CD14-positive monocyte (primary cell): Measurements from ENCODE around the gene PFKP. TPM values are rescaled to one million over a fixed set of nuclear protein-coding genes. Genes with fewer than 3 reads are reported as not detected.

Source experiments
- DNase-seq, 3 donors: peaks; one replicate each; pipeline ENCODE4 v3.0.0-alpha.2; 2011 to 2022
- H2AFZ ChIP-seq: 2 replicates; pipeline ENCODE4 v1.6.0; 2012; ENCODE audit warnings: mild to moderate bottlenecking, low read depth, low read length, inconsistent platforms; ENCODE audit not compliant: insufficient read depth, poor library complexity, severe bottlenecking
- H3K27ac ChIP-seq, 2 donors: 1 replicate in 1 of 2; 2 replicates in 1 of 2; pipeline ENCODE4 v1.5.1; 2012 to 2013; ENCODE audit warnings: low read length in 2 of 2, control low read depth in 1 of 2, inconsistent platforms in 1 of 2, low read depth in 1 of 2, mild to moderate bottlenecking in 1 of 2
- H3K27me3 ChIP-seq, 2 donors: one replicate each; pipeline versions ENCODE4 v1.6.0 to v1.6.1; 2011 to 2013; ENCODE audit warnings: low read length in 2 of 2; ENCODE audit not compliant: control insufficient read depth in 2 of 2, insufficient read depth in 2 of 2
- H3K36me3 ChIP-seq, 2 donors: replicated peaks in 1 of 2; 1 replicate in 1 of 2; 2 replicates in 1 of 2; pipeline versions ENCODE4 v1.5.1 to v1.6.1; 2012 to 2013; ENCODE audit warnings: low read length in 2 of 2, control low read depth in 1 of 2, inconsistent platforms in 1 of 2, mild to moderate bottlenecking in 1 of 2; ENCODE audit not compliant: insufficient read depth in 2 of 2, control insufficient read depth in 1 of 2
- H3K4me1 ChIP-seq, 2 donors: 1 replicate in 1 of 2; 2 replicates in 1 of 2; pipeline versions ENCODE4 v1.5.1 to v1.6.1; 2012 to 2013; ENCODE audit warnings: low read length in 2 of 2, control low read depth in 1 of 2, inconsistent platforms in 1 of 2, mild to moderate bottlenecking in 1 of 2, moderate library complexity in 1 of 2; ENCODE audit not compliant: insufficient read depth in 2 of 2, control insufficient read depth in 1 of 2
- H3K4me2 ChIP-seq: replicated peaks from 2 replicates; pipeline ENCODE3; 2012; ENCODE audit warnings: low read length, moderate library complexity, mild to moderate bottlenecking; ENCODE audit not compliant: poor library complexity, severe bottlenecking; ENCODE audit errors: extremely low read depth
- H3K4me3 ChIP-seq, 3 experiments: fragments of 200-600 bp in 1 of 3; sonication (generic) in 1 of 3; replicated peaks in 1 of 3; 1 replicate in 2 of 3; 2 replicates in 1 of 3; pipeline ENCODE4 v1.5.1; 2011 to 2013; ENCODE audit warnings: low read length in 3 of 3, mild to moderate bottlenecking in 3 of 3, control low read depth in 2 of 3, low read depth in 2 of 3, inconsistent platforms in 1 of 3, moderate library complexity in 1 of 3
- H3K79me2 ChIP-seq: 2 replicates; pipeline ENCODE4 v1.6.0; 2012; ENCODE audit warnings: mild to moderate bottlenecking, control low read depth, inconsistent platforms, low read length, moderate library complexity; ENCODE audit not compliant: insufficient read depth
- H3K9ac ChIP-seq: 2 replicates; pipeline ENCODE4 v1.6.0; 2017; ENCODE audit warnings: low read length, mild to moderate bottlenecking; ENCODE audit not compliant: insufficient read depth, poor library complexity, severe bottlenecking
- H3K9me3 ChIP-seq, 2 donors: replicated peaks in 1 of 2; 1 replicate in 1 of 2; 2 replicates in 1 of 2; pipeline versions ENCODE4 v1.5.1 to v1.6.1; 2012 to 2013; ENCODE audit warnings: low read length in 2 of 2, control low read depth in 1 of 2; ENCODE audit not compliant: control insufficient read depth in 1 of 2, insufficient read depth in 1 of 2
- H4K20me1 ChIP-seq: 2 replicates; pipeline ENCODE4 v1.6.0; 2012; ENCODE audit warnings: mild to moderate bottlenecking, low read length, control low read depth, moderate library complexity; ENCODE audit not compliant: insufficient read depth
- H3K27ac Mint-ChIP-seq, 7 donors: one replicate each; pipeline ENCODE4 v1.8.0; 2020; ENCODE audit warnings: mild to moderate bottlenecking in 7 of 7, mixed read lengths in 7 of 7, moderate library complexity in 6 of 7, inconsistent platforms in 2 of 7
- H3K27me3 Mint-ChIP-seq, 3 donors: one replicate each; pipeline ENCODE4 v1.8.0; 2021 to 2022; ENCODE audit warnings: low read depth in 3 of 3, mild to moderate bottlenecking in 3 of 3, mixed read lengths in 3 of 3, moderate library complexity in 3 of 3, inconsistent platforms in 1 of 3
- H3K36me3 Mint-ChIP-seq, 2 donors: one replicate each; pipeline ENCODE4 v1.8.0; 2020; ENCODE audit warnings: mixed read lengths in 2 of 2, inconsistent platforms in 1 of 2, mild to moderate bottlenecking in 1 of 2
- H3K4me1 Mint-ChIP-seq: one replicate; pipeline ENCODE4 v1.8.0; 2020; ENCODE audit warnings: mild to moderate bottlenecking, mixed read lengths
- H3K4me3 Mint-ChIP-seq, 2 donors: one replicate each; pipeline ENCODE4 v1.8.0; 2020; ENCODE audit warnings: mild to moderate bottlenecking in 2 of 2, mixed read lengths in 2 of 2, moderate library complexity in 1 of 2
- H3K9me3 Mint-ChIP-seq, 7 donors: one replicate each; pipeline ENCODE4 v1.8.0; 2020 to 2022; ENCODE audit warnings: mixed read lengths in 7 of 7, mild to moderate bottlenecking in 6 of 7, moderate library complexity in 6 of 7, inconsistent platforms in 2 of 7
- WGBS: methylation state at CpG from one replicate; pipeline ENCODE4 v1.1.5; 2013; ENCODE audit warnings: missing lambda C conversion rate; ENCODE audit not compliant: insufficient coverage; 5-methylcytosine and 5-hydroxymethylcytosine counted together
- intact Hi-C, 2 donors: fragments of 100-400 bp; cut with micrococcal nuclease; formaldehyde crosslinking; loops; one replicate each; pipeline versions ENCODE4 v1.15.0 to v1.15.1; 2023
- polyA plus RNA-seq, 3 donors: library from polyadenylated mRNA; depleted of rRNA in 1 of 3; unstranded in 2 of 3; stranded (reverse) in 1 of 3; fragments of 300-500 nt in 2 of 3; fragments of >200 nt in 1 of 3; fragmentation: Illumina TruSeq in 2 of 3; gene quantifications; 1 replicate in 2 of 3; 2 replicates in 1 of 3; pipeline ENCODE4 v1.2.3, GENCODE V29; 2012 to 2021
- TF ChIP-seq, protein P1 (sequence below): fragments of 200-600 bp; IDR thresholded peaks from one replicate; pipeline ENCODE4 v1.8.0; 2022; ENCODE audit warnings: antibody characterized with exemption, mild to moderate bottlenecking

PFKP gene
- polyA plus RNA-seq, 3 donors, result 6.5 to 14.2 (median 8.1) TPM

DNA sequence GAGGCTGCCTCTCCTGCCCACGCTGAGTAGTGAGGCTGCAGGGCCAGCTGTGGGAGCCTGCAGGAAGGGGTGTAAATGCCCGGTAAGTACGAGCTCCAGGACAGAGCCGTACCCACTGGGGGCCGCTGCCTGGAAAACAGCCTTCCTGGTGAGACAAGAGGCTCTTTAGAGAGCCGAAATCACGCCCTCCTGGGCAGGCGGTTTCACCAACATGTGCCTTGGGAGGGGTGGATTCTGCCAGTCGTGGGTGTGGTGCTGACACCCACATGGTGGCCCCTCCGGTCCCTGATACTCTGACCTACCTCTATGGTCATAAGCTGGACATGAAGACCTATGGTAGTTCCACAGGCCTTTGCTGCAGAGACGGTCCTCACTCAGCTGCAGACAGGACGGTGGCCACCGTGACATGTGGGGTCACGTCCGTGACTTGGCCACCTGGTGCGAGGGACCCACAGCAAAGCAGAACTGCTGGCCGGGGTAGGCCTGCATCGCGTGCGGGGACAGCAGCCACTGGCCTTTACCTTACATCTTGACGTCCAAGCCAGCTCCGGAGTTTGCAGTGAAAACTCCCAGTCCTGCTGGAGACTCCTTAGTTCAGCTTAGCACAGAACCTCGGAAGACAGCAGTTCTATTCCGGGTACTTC, 58.3 kb downstream of the PFKP start:
- H3K4me1 ChIP-seq, result no peaks in the 10 kb centered on the region
- H3K9ac ChIP-seq, result no peak overlapping the region
- no peak for DNase-seq
- H3K4me3 ChIP-seq, result no peak overlapping the region
- H3K79me2 ChIP-seq, result no peaks in the 10 kb centered on the region
- Mint-ChIP-seq H3K4me1 (no peaks in the 10 kb centered on the region), H3K36me3 (peaks cover 23 to 71% of the 10 kb centered on the region in 2 donors), H3K27me3 (peaks cover 0 to 2% (median 0%) of the 10 kb centered on the region in 3 donors), H3K4me3 (no peak overlapping the region), H3K27ac (peak overlapping the region in 1 of 7 donors; percentile 46), H3K9me3 (peaks cover 2 to 36% (median 14%) of the 10 kb centered on the region in 7 donors)
- intact Hi-C loops, result no loop called here
- H3K9me3 ChIP-seq, result peaks cover 0 to 22% of the 10 kb centered on the region in 2 donors
- no peaks in the 10 kb centered on the region for H4K20me1 ChIP-seq
- no peaks in the 10 kb centered on the region for H3K27me3 ChIP-seq
- WGBS, result 99% methylated on average over 20 of the region's 24 CpGs
- peaks cover 12 to 38% of the 10 kb centered on the region in 2 donors for H3K36me3 ChIP-seq
- H3K27ac ChIP-seq, result no peak overlapping the region
- no peak overlapping the region for H2AFZ ChIP-seq
- no peak overlapping the region for H3K4me2 ChIP-seq
- TF ChIP-seq, protein P1, sequence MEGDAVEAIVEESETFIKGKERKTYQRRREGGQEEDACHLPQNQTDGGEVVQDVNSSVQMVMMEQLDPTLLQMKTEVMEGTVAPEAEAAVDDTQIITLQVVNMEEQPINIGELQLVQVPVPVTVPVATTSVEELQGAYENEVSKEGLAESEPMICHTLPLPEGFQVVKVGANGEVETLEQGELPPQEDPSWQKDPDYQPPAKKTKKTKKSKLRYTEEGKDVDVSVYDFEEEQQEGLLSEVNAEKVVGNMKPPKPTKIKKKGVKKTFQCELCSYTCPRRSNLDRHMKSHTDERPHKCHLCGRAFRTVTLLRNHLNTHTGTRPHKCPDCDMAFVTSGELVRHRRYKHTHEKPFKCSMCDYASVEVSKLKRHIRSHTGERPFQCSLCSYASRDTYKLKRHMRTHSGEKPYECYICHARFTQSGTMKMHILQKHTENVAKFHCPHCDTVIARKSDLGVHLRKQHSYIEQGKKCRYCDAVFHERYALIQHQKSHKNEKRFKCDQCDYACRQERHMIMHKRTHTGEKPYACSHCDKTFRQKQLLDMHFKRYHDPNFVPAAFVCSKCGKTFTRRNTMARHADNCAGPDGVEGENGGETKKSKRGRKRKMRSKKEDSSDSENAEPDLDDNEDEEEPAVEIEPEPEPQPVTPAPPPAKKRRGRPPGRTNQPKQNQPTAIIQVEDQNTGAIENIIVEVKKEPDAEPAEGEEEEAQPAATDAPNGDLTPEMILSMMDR, result no peak

DNA sequence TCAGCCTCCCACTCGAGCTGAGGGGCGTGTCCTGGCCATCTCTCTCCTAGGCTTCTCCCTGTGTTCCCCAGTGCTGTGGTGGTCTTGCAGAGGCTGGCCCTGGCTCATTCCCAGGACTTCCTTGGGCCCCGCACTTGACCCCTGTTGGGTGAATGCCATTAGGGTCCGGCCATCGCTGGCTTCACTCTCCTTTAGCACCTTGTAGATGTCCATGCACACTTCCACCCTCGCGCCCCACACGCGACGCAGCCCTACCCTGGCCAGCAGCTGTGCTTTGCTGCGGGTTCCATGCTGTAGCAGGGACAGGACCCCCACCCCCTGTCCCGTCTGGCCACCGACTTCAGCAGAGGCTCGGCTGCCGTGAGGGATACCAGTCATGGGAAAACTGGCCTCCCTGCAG, 58.9 kb downstream of the PFKP start:
- H3K4me1 Mint-ChIP-seq, result no peaks in the 10 kb centered on the region
- peak overlapping the region in 1 of 2 donors; percentile 45 for H3K4me3 Mint-ChIP-seq
- WGBS, result 95% methylated on average over 15 of the region's 15 CpGs
- H3K9me3 Mint-ChIP-seq, result peaks cover 2 to 36% (median 14%) of the 10 kb centered on the region in 7 donors
- H3K36me3 Mint-ChIP-seq, result peaks cover 22 to 70% of the 10 kb centered on the region in 2 donors
- Histone ChIP-seq H3K4me3 (no peak overlapping the region), H3K27me3 (no peaks in the 10 kb centered on the region), H3K4me1 (no peaks in the 10 kb centered on the region), H3K79me2 (no peaks in the 10 kb centered on the region), H3K36me3 (peaks cover 14 to 38% of the 10 kb centered on the region in 2 donors), H3K9me3 (peaks cover 0 to 22% of the 10 kb centered on the region in 2 donors), H4K20me1 (no peaks in the 10 kb centered on the region), H3K27ac (no peak overlapping the region), H2AFZ (no peak overlapping the region), H3K4me2 (no peak overlapping the region), H3K9ac (no peak overlapping the region)
- no peak overlapping the region for H3K27ac Mint-ChIP-seq
- H3K27me3 Mint-ChIP-seq, result peaks cover 0 to 2% (median 0%) of the 10 kb centered on the region in 3 donors
- intact Hi-C loops, result no loop called here
- TF ChIP-seq, protein P1, result no peak
- DNase-seq, result no peak
